22Rv1 (cell line): ENCODE data around the gene ABHD15.

ENCODE experiments used
- ZFX ChIP-seq: fragments of 450-650 bp; IDR thresholded peaks from 2 replicates; pipeline ENCODE4 v1.6.1; 2017; ENCODE audit warnings: antibody characterized with exemption, borderline replicate concordance
- TF ChIP-seq, protein P1 (sequence below): fragments of 450-650 bp; IDR thresholded peaks from 2 replicates; pipeline ENCODE4 v1.5.1; 2017; ENCODE audit warnings: mild to moderate bottlenecking

DNA sequence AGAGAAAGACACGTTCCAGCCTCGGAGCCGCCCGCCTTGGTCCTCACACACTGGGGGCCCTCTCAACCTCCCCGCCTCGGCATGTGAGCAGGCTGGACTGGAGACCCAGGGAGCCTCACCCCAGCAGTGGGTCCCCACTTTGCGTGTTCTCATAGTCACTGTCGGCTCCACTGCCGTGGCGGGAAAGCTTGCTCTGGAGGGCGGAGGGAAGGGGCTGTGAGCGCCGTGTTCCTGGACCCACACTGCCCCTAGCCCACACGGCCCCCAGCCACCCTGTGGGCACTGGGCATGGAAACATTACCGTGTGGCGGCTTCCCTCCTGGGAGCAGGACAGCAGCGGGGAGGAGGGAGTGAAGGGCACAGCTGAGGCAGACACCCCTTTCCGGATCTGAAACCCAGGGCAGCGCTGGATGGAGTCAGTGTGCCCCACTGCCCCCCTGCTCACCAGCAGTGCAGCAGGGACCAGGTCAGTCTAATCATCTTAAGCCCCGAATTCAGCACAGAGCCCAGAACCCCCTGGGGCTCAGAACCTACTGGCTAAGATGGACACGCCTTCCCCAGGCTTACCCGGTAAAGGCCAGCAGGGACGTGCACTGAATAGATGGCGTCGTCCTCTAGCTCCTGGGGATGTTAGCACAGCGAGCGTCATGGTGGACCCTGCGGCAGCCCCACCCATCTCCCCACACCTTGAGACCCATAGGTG, 8.8 kb upstream of the ABHD15 start:
- TF ChIP-seq, protein P1, sequence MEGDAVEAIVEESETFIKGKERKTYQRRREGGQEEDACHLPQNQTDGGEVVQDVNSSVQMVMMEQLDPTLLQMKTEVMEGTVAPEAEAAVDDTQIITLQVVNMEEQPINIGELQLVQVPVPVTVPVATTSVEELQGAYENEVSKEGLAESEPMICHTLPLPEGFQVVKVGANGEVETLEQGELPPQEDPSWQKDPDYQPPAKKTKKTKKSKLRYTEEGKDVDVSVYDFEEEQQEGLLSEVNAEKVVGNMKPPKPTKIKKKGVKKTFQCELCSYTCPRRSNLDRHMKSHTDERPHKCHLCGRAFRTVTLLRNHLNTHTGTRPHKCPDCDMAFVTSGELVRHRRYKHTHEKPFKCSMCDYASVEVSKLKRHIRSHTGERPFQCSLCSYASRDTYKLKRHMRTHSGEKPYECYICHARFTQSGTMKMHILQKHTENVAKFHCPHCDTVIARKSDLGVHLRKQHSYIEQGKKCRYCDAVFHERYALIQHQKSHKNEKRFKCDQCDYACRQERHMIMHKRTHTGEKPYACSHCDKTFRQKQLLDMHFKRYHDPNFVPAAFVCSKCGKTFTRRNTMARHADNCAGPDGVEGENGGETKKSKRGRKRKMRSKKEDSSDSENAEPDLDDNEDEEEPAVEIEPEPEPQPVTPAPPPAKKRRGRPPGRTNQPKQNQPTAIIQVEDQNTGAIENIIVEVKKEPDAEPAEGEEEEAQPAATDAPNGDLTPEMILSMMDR, result no peak
- no peak for TF ChIP-seq ZFX
